ENCODE data around the gene PCARE. TPM values are rescaled to one million over a fixed set of nuclear protein-coding genes. Genes with fewer than 3 reads are reported as not detected.

The PCARE gene
- total RNA-seq, 1 experiment from 2014 or later = not detected

- no peak for TF ChIP-seq ATF2 (CRISPR knock-in tag; IDR thresholded peaks at IDR 0.05; ENCODE audit: borderline replicate concordance, low read depth)
Observed at GRCh38 chr2:29016504-29016903, 57.8 kb downstream of the PCARE start (continued).

- Mint-ChIP-seq H3K4me1 (peaks cover 14% of the 10 kb centered on the region), H3K27me3 (ENCODE audit: low read depth) (no peaks in the 10 kb centered on the region), H3K9me3 (no peaks in the 10 kb centered on the region), H3K27ac (no peak overlapping the region), H3K36me3 (no peaks in the 10 kb centered on the region), H3K4me3 (no peak overlapping the region)
- ATAC-seq (no peak), DNase-seq (ENCODE audit: low spot score) (no peak)
- ChIA-PET CTCF (interaction anchor here (1.6 kb wide), 1 partner anchor 57 kb away, joined by 3 read pairs; no protein-coding TSS in a partner anchor), POLR2A (no interaction called here)
- TF ChIP-seq FOXP1 (CRISPR knock-in tag; IDR thresholded peaks at IDR 0.05; ENCODE audit: borderline replicate concordance) (no peak), ZNF138 (CRISPR knock-in tag; conservative IDR thresholded peaks at IDR 0.05) (no peak), USF2 (CRISPR knock-in tag; IDR thresholded peaks at IDR 0.05) (no peak), SMAD4 (CRISPR knock-in tag; IDR thresholded peaks at IDR 0.05) (no peak), KAT7 (CRISPR knock-in tag; IDR thresholded peaks at IDR 0.05; ENCODE audit: borderline replicate concordance) (no peak), ZNF263 (CRISPR knock-in tag; IDR thresholded peaks at IDR 0.05; ENCODE audit: low read depth) (no peak), ARID4B (CRISPR knock-in tag; IDR thresholded peaks at IDR 0.05; ENCODE audit: borderline replicate concordance) (no peak), IRF2 (CRISPR knock-in tag; IDR thresholded peaks at IDR 0.05; ENCODE audit: borderline replicate concordance, low read depth) (no peak), FOXK1 (CRISPR knock-in tag; IDR thresholded peaks at IDR 0.05) (no peak), ZNF512 (CRISPR knock-in tag; IDR thresholded peaks at IDR 0.05; ENCODE audit: borderline replicate concordance) (no peak), RORB (CRISPR knock-in tag; IDR thresholded peaks at IDR 0.05) (no peak), ATF1 (CRISPR knock-in tag; IDR thresholded peaks at IDR 0.05) (no peak), ZBTB21 (CRISPR knock-in tag; IDR thresholded peaks at IDR 0.05; ENCODE audit: borderline replicate concordance) (no peak), CTCF (IDR thresholded peaks at IDR 0.05) (no peak), NR1H2 (CRISPR knock-in tag; IDR thresholded peaks at IDR 0.05) (no peak), JUN (CRISPR knock-in tag; IDR thresholded peaks at IDR 0.05) (no peak), ZBTB43 (CRISPR knock-in tag; IDR thresholded peaks at IDR 0.05) (no peak), GTF2I (CRISPR knock-in tag; conservative IDR thresholded peaks at IDR 0.05) (no peak)
Observed at GRCh38 chr2:29015701-29016470, 58.4 kb downstream of the PCARE start.
